HEK293 (cell line): Measurements from ENCODE around the gene SP3.
A peak's percentile ranks its signal among the peaks of the same experiment; 100 is the strongest.

ENCODE experiments used
- CTCF ChIA-PET: fragments of 350-600 bp; formaldehyde crosslinking; extraction: SDS; loops from one replicate; lab custom pipeline; 2021; ENCODE audit warnings: antibody characterized with exemption; lab: Yijun Ruan, JAX
- POLR2A ChIA-PET: fragments of 300-600 bp; formaldehyde crosslinking; extraction: SDS; loops from one replicate; lab custom pipeline; 2020; ENCODE audit warnings: antibody characterized with exemption, inconsistent platforms; lab: Yijun Ruan, JAX
- H3K27ac ChIP-seq: fragments of 200-500 bp; sonication (Bioruptor generic); 2 replicates; pipeline ENCODE4 v1.5.1; 2014; ENCODE audit warnings: low read depth, low read length, control low read depth, inconsistent platforms; ENCODE audit errors: extremely low read depth
- H3K36me3 ChIP-seq, 2 experiments: fragments of 200-500 bp in 1 of 2; sonication (Bioruptor generic) in 1 of 2; 1 replicate in 1 of 2; 2 replicates in 1 of 2; pipeline ENCODE4 v1.5.1; 2014 to 2017; ENCODE audit warnings: inconsistent platforms in 2 of 2, low read length in 2 of 2; ENCODE audit not compliant: control insufficient read depth in 2 of 2, insufficient read depth in 1 of 2
- H3K4me1 ChIP-seq: fragments of 200-500 bp; sonication (Bioruptor generic); 2 replicates; pipeline ENCODE4 v1.5.1; 2014; ENCODE audit warnings: mild to moderate bottlenecking, low read length, inconsistent platforms; ENCODE audit not compliant: control insufficient read depth, insufficient read depth
- H3K4me3 ChIP-seq: 2 replicates; pipeline ENCODE4 v1.5.1; 2011; ENCODE audit warnings: low read depth, mild to moderate bottlenecking, control low read depth, low read length, moderate library complexity
- H3K9me3 ChIP-seq: fragments of 200-500 bp; sonication (Bioruptor generic); 2 replicates; pipeline ENCODE4 v1.5.1; 2014; ENCODE audit warnings: low read depth, low read length, inconsistent platforms; ENCODE audit not compliant: control insufficient read depth, insufficient read depth
- AEBP2 ChIP-seq: fragments of 450-650 bp; formaldehyde crosslinking; IDR thresholded peaks from 2 replicates; pipeline ENCODE4 v1.5.1; 2016; ENCODE audit warnings: missing biosample characterization, missing genetic modification characterization, borderline replicate concordance
- CTCF ChIP-seq: fragments of 450-650 bp; formaldehyde crosslinking; IDR thresholded peaks from 2 replicates; pipeline ENCODE4 v1.5.1; 2016; ENCODE audit warnings: missing biosample characterization, missing genetic modification characterization
- GLI2 ChIP-seq: fragments of 450-650 bp; formaldehyde crosslinking; IDR thresholded peaks from 2 replicates; pipeline ENCODE4; 2017; ENCODE audit warnings: missing biosample characterization, missing genetic modification characterization, low read depth, borderline replicate concordance
- HIC1 ChIP-seq: fragments of 450-650 bp; formaldehyde crosslinking; IDR thresholded peaks from 2 replicates; pipeline ENCODE4 v1.5.1; 2016; ENCODE audit warnings: missing biosample characterization, missing genetic modification characterization
- HOXD13 ChIP-seq: sonication (generic); formaldehyde crosslinking; IDR thresholded peaks from 2 replicates; pipeline ENCODE4 v1.8.0; 2022; ENCODE audit warnings: missing genetic modification reagents, borderline replicate concordance
- SCRT2 ChIP-seq: fragments of 450-650 bp; formaldehyde crosslinking; IDR thresholded peaks from 2 replicates; pipeline ENCODE4 v1.5.1; 2016; ENCODE audit warnings: missing biosample characterization, missing genetic modification characterization
- ZBTB20 ChIP-seq: fragments of 450-650 bp; formaldehyde crosslinking; IDR thresholded peaks from 2 replicates; pipeline ENCODE4 v1.5.1; 2016; ENCODE audit warnings: missing biosample characterization, missing genetic modification characterization
- ZFHX2 ChIP-seq: fragments of 450-650 bp; formaldehyde crosslinking; conservative IDR thresholded peaks from 2 replicates; pipeline ENCODE4 v1.5.1; 2016; ENCODE audit warnings: missing biosample characterization, missing genetic modification characterization
- ZFP41 ChIP-seq: fragments of 450-650 bp; formaldehyde crosslinking; IDR thresholded peaks from 2 replicates; pipeline ENCODE4 v1.5.1; 2016; ENCODE audit warnings: missing biosample characterization, missing genetic modification characterization, borderline replicate concordance
- ZNF112 ChIP-seq: fragments of 450-650 bp; formaldehyde crosslinking; IDR thresholded peaks from 2 replicates; pipeline ENCODE4 v1.5.0; 2017; ENCODE audit warnings: missing biosample characterization, missing genetic modification characterization
- ZNF138 ChIP-seq: fragments of 450-650 bp; formaldehyde crosslinking; IDR thresholded peaks from 2 replicates; pipeline ENCODE4 v1.5.1; 2016; ENCODE audit warnings: missing biosample characterization, missing genetic modification characterization, borderline replicate concordance
- ZNF146 ChIP-seq: fragments of 450-650 bp; formaldehyde crosslinking; IDR thresholded peaks from 2 replicates; pipeline ENCODE4 v1.5.1; 2016; ENCODE audit warnings: missing biosample characterization, missing genetic modification characterization
- ZNF202 ChIP-seq: fragments of 450-650 bp; formaldehyde crosslinking; IDR thresholded peaks from 2 replicates; pipeline ENCODE4 v1.5.1; 2016; ENCODE audit warnings: missing biosample characterization, missing genetic modification characterization, borderline replicate concordance
- ZNF341 ChIP-seq: fragments of 450-650 bp; formaldehyde crosslinking; IDR thresholded peaks from 2 replicates; pipeline ENCODE4; 2016; ENCODE audit warnings: low read depth, missing biosample characterization, missing genetic modification characterization
- ZNF510 ChIP-seq: fragments of 450-650 bp; formaldehyde crosslinking; IDR thresholded peaks from 2 replicates; pipeline ENCODE4 v1.5.1; 2018; ENCODE audit warnings: mild to moderate bottlenecking, missing genetic modification characterization, missing biosample characterization; ENCODE audit not compliant: insufficient replicate concordance
- ZNF623 ChIP-seq: fragments of 450-650 bp; formaldehyde crosslinking; IDR thresholded peaks from 2 replicates; pipeline ENCODE4 v1.5.1; 2016; ENCODE audit warnings: missing biosample characterization, missing genetic modification characterization
- ZNF843 ChIP-seq: fragments of 450-650 bp; formaldehyde crosslinking; IDR thresholded peaks from 2 replicates; pipeline ENCODE4 v1.5.1; 2016; ENCODE audit warnings: missing biosample characterization, missing genetic modification characterization

SP3 gene

GRCh38 chr2:173865971-173866873 lies 99.0 kb downstream of the SP3 start:
- H3K4me3 ChIP-seq = no peak overlapping the region
- H3K4me1 ChIP-seq = no peaks in the 10 kb centered on the region
- CTCF ChIA-PET = no interaction called here
- POLR2A ChIA-PET = no interaction called here
- no peak for TF ChIP-seq SCRT2 (tag by site-specific recombination)
- TF ChIP-seq ZNF202 = no peak
- no peak for TF ChIP-seq ZNF146 (tag by site-specific recombination)
- TF ChIP-seq ZNF112 (tag by site-specific recombination) = no peak
- TF ChIP-seq CTCF (tag by site-specific recombination) = no peak
- no peak for TF ChIP-seq GLI2 (tag by site-specific recombination)
- TF ChIP-seq ZNF138 (tag by site-specific recombination) = no peak
- no peak for TF ChIP-seq ZFHX2 (tag by site-specific recombination)
- TF ChIP-seq ZBTB20 = no peak
- no peak for TF ChIP-seq HOXD13 (CRISPR knock-in tag)
- no peaks in the 10 kb centered on the region for H3K36me3 ChIP-seq
- H3K9me3 ChIP-seq = no peaks in the 10 kb centered on the region
- H3K27ac ChIP-seq = no peak overlapping the region

- no peaks in the 10 kb centered on the region for H3K4me1 ChIP-seq
- CTCF ChIA-PET = no interaction called here
- H3K9me3 ChIP-seq = no peaks in the 10 kb centered on the region
- H3K4me3 ChIP-seq = no peak overlapping the region
- no peaks in the 10 kb centered on the region for H3K36me3 ChIP-seq
- POLR2A ChIA-PET = no interaction called here
- no peak overlapping the region for H3K27ac ChIP-seq
- TF ChIP-seq HIC1 (tag by site-specific recombination) (no peak), ZNF843 (tag by site-specific recombination) (no peak), ZFP41 (tag by site-specific recombination) (no peak), ZNF623 (tag by site-specific recombination) (peak; percentile 61), ZNF510 (no peak), ZNF341 (tag by site-specific recombination) (no peak), AEBP2 (tag by site-specific recombination) (no peak)
These were observed 102.5 kb downstream of the SP3 start for GRCh38 chr2:173862612-173863217.
